SIG-M5 treated with dmso at 0.1 percent for 504 hours (cell line): ENCODE results near the gene FSHR.

ENCODE experiments used
- DNase-seq: peaks from one replicate; lab custom pipeline; 2025; ENCODE audit not compliant: unreplicated experiment; lab: John Stamatoyannopoulos, UW

FSHR gene

GRCh38 chr2:49113046-49113445 lies 41.3 kb downstream of the FSHR start:
- DNase-seq, result no peak

GRCh38 chr2:49111456-49111855 lies 42.9 kb downstream of the FSHR start:
- no peak for DNase-seq

GRCh38 chr2:49111006-49111405 lies 43.3 kb downstream of the FSHR start:
- no peak for DNase-seq

- DNase-seq, result no peak
Observed at GRCh38 chr2:49110571-49110970, 43.7 kb downstream of the FSHR start.

- no peak for DNase-seq
Observed at GRCh38 chr2:49108851-49109250, 45.5 kb downstream of the FSHR start.

- no peak for DNase-seq
Observed at GRCh38 chr2:49108436-49108835, 45.9 kb downstream of the FSHR start.

- DNase-seq, result no peak
Observed at GRCh38 chr2:49105506-49105905, 48.8 kb downstream of the FSHR start.

GRCh38 chr2:49102146-49102545 lies 52.2 kb downstream of the FSHR start:
- DNase-seq, result no peak

- no peak for DNase-seq
Observed at GRCh38 chr2:49080681-49081080, 73.6 kb downstream of the FSHR start.

- DNase-seq, result no peak
Observed at GRCh38 chr2:49070716-49071115, 83.6 kb downstream of the FSHR start.

- DNase-seq, result no peak
Observed at GRCh38 chr2:49069829-49070228, 84.5 kb downstream of the FSHR start.

GRCh38 chr2:49068613-49069012 lies 85.7 kb downstream of the FSHR start:
- no peak for DNase-seq

GRCh38 chr2:49067971-49068370 lies 86.3 kb downstream of the FSHR start:
- no peak for DNase-seq

GRCh38 chr2:49053156-49053555 lies 101.2 kb downstream of the FSHR start:
- DNase-seq, result no peak

- DNase-seq, result no peak
Observed at GRCh38 chr2:49050265-49050664, 104.0 kb downstream of the FSHR start.

- no peak for DNase-seq
Observed at GRCh38 chr2:49049161-49049560, 105.2 kb downstream of the FSHR start.

- DNase-seq, result no peak
Observed at GRCh38 chr2:49045083-49045482, 109.2 kb downstream of the FSHR start.

- peak; percentile 21 for DNase-seq
Observed at GRCh38 chr2:49044350-49045079, 109.8 kb downstream of the FSHR start.

- DNase-seq, result no peak
Observed at GRCh38 chr2:49043405-49043982, 110.8 kb downstream of the FSHR start.

GRCh38 chr2:49042488-49042887 lies 111.8 kb downstream of the FSHR start:
- DNase-seq, result no peak

GRCh38 chr2:49041061-49041460 lies 113.3 kb downstream of the FSHR start:
- no peak for DNase-seq

- no peak for DNase-seq
Observed at GRCh38 chr2:49037197-49037596, 117.1 kb downstream of the FSHR start.

GRCh38 chr2:49035481-49035880 lies 118.8 kb downstream of the FSHR start:
- no peak for DNase-seq
